Glomerular endothelial cell (primary cell): ENCODE measurements around the gene RGL1. TPM values are rescaled to one million over a fixed set of nuclear protein-coding genes. Genes with fewer than 3 reads are reported as not detected.

Experiments used
- total RNA-seq: library from RNA; depleted of rRNA; stranded (reverse); fragments of >200 nt; gene quantifications from 2 replicates; pipeline ENCODE4 v1.2.3, GENCODE V29; 2015

RGL1 gene
- total RNA-seq, 1 donor from 2014 or later = 25.4 TPM

Other genes starting within 250 kb of the RGL1 start
- gene NCF2, start 214.7 kb upstream of the RGL1 start, total RNA-seq = 6.2 and 7.7 TPM in 2 replicates
- gene ARPC5, start 169.3 kb upstream of the RGL1 start, total RNA-seq = 173 and 214 TPM in 2 replicates
- gene APOBEC4, start 151.8 kb upstream of the RGL1 start, total RNA-seq = not detected in 2 replicates
- gene COLGALT2, start 232.6 kb downstream of the RGL1 start, total RNA-seq = 0.15 and 0.76 TPM in 2 replicates
- 22.6 and 30.8 TPM in 2 replicates for gene TSEN15, start 246.6 kb downstream of the RGL1 start, total RNA-seq